Vagina (tissue), 2 donors: Measurements from ENCODE around the gene HIPK2.

ENCODE experiments used
- CTCF ChIP-seq, 3 experiments: fragments of 450-650 bp in 2 of 3; fragments of 200-600 bp in 1 of 3; sonication (generic) in 1 of 3; IDR thresholded peaks; one replicate each; pipeline ENCODE4 v1.5.1; 2017 to 2019; ENCODE audit warnings: antibody characterized with exemption in 3 of 3, mild to moderate bottlenecking in 2 of 3, moderate library complexity in 2 of 3
- POLR2A ChIP-seq, 2 donors: fragments of 450-650 bp; IDR thresholded peaks; one replicate each; pipeline ENCODE4 v1.6.1; 2017; ENCODE audit warnings: antibody characterized with exemption in 2 of 2, mild to moderate bottlenecking in 2 of 2, moderate library complexity in 2 of 2
- POLR2AphosphoS5 ChIP-seq, 2 donors: sonication (generic); formaldehyde crosslinking; IDR thresholded peaks; one replicate each; pipeline ENCODE4 v1.9.0; 2017; ENCODE audit warnings: antibody characterized with exemption in 2 of 2, mild to moderate bottlenecking in 2 of 2, low read depth in 1 of 2; ENCODE audit not compliant: insufficient read depth in 1 of 2

GRCh38 chr7:139613971-139614411 lies 163.8 kb downstream of the HIPK2 start:
- no peak for TF ChIP-seq CTCF (IDR thresholded peaks at IDR 0.05)
- no peak for TF ChIP-seq POLR2A (IDR thresholded peaks at IDR 0.05)
- no peak for TF ChIP-seq POLR2AphosphoS5 (IDR thresholded peaks at IDR 0.05; ENCODE audit: insufficient read depth in 1 of 2, low read depth in 1 of 2)
